Thyroid gland (tissue), 4 donors: ENCODE results near the gene IMMT.

Experiments used
- CTCF ChIP-seq, 6 experiments: fragments of 200-600 bp in 3 of 6; fragments of 450-650 bp in 3 of 6; sonication (generic) in 3 of 6; IDR thresholded peaks; one replicate each; pipeline ENCODE4 v1.5.1; 2016 to 2019; ENCODE audit warnings: antibody characterized with exemption in 6 of 6, mild to moderate bottlenecking in 2 of 6, inconsistent platforms in 1 of 6, moderate library complexity in 1 of 6
- POLR2A ChIP-seq, 2 donors: fragments of 450-650 bp; IDR thresholded peaks; one replicate each; pipeline ENCODE4 v1.6.1; 2017; ENCODE audit warnings: antibody characterized with exemption in 2 of 2, mild to moderate bottlenecking in 2 of 2, moderate library complexity in 1 of 2

DNA sequence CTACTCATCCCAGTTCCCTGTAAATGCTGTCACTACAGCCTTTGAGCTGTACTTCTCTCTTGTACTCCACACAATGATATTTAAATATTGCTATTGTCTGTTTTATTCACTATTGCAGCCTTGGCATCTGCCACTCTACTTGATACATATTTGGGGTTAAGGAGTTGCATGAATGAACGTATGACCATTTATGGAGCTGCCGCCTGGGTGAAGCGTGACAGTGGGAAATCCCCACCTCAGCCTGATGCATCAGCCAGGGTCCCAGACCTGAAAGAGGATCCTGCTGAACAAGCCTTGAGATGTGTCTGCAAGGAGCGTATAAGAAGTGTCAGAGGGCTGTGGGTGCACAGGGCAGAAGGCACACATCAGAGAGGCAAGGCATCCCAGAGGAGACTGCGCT is 43.1 kb upstream of the IMMT start:
- no peak for TF ChIP-seq CTCF (IDR thresholded peaks at IDR 0.05)
- no peak for TF ChIP-seq POLR2A (IDR thresholded peaks at IDR 0.05)
